HG03571 (cell line): Measurements from ENCODE around the gene PABPC1L2A.
"Not testable (repeated sequence)": the region's sequence is repeated elsewhere in the genome, so short reads cannot be mapped to it uniquely, and the experiment has no call there.

Experiments used
- ATAC-seq: cut with Tn5 transposase; IDR thresholded peaks from one replicate; pipeline ENCODE4 v1.9.1; 2021; ENCODE audit not compliant: unreplicated experiment

PABPC1L2A gene

DNA sequence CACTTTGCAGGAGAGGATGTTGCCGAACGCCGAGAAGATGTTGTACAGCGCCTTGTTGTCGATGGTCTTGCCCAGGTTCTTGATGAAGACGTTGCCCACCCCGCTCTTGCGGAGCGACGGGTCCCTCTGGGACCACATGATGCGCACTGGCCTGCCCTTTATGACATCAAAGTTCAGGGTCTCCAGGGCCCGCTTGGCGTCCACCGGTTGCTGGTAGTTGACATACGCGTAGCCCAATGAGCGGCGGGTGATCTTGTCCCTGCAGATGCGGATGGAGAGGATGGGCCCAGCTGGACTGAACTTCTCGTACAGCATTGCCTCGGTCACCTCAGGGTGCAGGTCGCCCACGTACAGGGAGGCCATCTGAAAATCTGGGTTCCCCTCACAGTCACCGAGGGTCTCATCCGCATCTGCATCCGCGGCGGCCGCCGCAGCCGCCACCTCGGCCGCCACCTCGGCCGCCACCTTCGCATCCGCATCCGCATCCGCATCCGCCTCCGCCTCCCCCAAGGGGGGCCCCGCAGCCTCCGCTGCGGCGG, at the start of gene PABPC1L2A:
PABPC1L2A (minus strand) TSS at position 489 of the 539 bp plus-strand sequence; CDS start at position 363, 126 bp downstream.
- not testable (repeated sequence) for ATAC-seq

DNA sequence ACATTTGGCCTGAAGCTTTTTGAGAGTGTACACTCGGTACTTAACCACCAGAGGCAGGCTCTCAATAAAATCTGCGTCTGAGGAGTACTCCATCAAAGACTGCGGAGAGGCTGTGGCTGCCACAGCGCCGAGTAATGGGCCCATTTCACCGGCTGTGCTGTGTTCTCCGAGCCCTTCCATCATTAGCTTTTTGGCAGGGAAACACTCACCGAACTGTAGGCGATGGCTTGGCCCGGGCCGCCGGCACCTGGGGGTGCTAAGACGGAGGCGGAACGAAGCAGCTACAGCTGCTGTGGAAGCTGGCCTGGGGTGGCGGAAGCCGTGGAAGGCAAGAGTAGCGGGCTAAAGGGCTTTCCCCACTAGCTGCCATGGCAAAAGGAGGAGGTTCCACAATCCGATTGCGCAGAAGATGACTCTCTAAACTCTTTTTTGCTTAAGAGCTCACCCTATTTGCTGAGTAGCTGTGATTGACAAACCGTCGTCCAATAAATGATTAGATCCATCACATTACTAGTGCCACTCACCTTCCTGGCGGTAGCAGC, 48.5 kb upstream of the PABPC1L2A start:
- no peak for ATAC-seq

DNA sequence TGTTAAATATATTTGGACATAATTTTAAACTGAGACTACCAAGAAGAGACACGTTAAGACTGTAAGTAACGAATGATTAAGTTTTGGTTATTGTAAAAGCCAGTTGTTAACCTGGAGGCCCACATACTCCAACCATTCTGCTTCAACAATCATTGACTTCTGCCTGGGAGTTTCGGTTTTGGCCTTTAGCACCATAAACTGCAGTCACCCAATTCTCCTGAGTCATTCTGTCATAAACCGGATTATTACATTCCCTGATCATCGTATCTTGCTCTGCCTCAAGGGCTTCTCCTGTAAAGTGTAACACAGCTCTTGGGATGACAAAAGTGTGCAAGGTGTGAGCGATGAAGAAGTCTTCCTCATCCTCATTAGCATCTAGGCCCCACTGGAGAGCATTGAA, 46.9 kb upstream of the PABPC1L2A start:
- ATAC-seq: no peak

DNA sequence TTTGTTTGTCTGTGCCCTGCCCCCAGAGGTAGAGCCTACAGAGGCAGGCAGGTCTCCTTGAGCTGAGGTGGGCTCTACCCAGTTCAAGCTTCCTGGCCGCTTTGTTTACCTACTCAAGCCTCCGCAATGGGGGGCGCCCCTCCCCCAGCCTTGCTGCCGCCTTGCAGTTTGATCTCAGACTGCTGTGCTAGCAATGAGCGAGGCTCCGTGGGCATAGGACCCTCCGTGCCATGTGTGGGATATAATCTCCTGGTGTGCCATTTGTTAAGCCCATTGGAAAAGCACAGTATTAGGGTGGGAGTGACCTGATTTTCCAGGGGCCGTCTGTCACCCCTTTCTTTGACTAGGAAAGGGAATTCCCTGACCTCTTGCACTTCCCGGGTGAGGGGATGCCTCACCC, 20.2 kb upstream of the PABPC1L2A start:
- not testable (repeated sequence) for ATAC-seq

DNA sequence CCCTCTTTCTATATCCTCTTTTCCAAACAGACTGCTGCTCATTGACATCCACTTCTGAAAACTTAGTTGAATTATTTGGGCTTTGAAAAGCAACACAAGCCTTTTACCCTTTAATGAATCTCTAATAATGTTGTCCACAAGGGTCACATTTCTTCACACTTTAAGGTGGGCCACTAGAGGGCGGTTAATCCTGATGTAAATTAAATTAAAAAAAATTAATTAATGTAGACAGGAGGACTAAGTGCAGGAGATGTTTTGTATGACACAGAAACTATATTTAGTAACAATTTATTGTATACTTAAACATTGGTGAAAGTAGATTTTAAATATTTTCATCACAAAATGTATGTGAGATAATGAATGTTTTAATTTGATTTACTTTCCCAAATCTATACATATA, 7.5 kb upstream of the PABPC1L2A start:
- not testable (repeated sequence) for ATAC-seq

DNA sequence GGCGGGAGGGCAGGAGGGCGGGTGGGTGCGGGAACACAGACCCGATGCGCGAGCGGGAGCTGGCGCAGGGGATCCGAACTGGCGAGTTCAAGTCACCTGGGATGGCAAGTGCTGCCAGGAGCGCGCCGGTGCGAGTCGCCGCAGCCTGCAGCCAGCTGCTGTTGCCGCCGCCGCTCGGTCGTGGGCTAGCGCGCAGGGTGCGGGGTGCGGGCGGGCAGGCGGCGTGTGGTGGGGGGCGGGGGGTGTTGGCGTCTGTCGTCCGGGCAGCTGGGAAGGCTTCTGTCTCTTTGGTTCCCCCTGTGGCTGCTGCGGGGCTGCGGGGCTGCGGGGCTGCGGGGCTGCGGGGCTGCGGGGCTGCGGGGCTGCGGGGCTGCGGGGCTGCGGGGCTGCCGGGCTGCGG, 572 bp upstream of the PABPC1L2A start:
- ATAC-seq: not testable (repeated sequence)

DNA sequence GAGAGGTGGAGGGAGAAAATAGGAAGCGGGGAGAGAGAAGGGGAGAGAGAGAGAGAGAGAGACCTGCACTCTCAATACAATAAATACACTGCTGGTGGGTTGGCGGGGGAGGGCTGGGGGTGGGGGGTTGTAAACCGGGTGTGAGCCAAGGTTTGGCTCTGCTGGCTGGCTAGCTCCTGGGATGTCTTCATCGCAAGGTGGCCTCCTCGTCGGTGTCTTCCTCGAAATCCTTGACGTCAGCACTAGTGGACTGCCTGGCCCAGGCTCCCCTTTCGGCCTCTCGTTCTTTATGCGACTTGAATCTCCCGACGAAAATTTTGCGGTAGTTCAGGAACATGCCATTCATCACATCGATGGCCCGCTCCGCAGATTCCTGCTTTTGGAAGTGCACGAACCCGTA, 715 bp downstream of the PABPC1L2A start:
- not testable (repeated sequence) for ATAC-seq

DNA sequence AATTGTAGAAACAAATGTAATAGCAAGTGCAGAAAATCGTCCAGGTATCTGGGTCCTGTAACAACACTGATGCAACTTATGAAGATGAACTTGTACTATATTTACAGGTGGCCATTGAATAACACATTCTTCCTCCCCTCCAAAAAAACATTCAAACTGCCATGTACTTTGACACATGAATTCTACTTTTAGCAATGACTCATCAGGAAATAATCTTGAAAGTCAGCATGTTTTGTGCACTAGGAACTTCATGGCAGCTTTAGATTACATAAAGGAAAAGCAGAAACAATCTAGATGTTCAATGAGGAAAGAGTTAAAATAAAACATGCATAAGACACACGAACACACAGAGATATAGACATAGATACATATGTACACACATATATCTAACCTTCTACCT, 2.5 kb downstream of the PABPC1L2A start:
- ATAC-seq: no peak

DNA sequence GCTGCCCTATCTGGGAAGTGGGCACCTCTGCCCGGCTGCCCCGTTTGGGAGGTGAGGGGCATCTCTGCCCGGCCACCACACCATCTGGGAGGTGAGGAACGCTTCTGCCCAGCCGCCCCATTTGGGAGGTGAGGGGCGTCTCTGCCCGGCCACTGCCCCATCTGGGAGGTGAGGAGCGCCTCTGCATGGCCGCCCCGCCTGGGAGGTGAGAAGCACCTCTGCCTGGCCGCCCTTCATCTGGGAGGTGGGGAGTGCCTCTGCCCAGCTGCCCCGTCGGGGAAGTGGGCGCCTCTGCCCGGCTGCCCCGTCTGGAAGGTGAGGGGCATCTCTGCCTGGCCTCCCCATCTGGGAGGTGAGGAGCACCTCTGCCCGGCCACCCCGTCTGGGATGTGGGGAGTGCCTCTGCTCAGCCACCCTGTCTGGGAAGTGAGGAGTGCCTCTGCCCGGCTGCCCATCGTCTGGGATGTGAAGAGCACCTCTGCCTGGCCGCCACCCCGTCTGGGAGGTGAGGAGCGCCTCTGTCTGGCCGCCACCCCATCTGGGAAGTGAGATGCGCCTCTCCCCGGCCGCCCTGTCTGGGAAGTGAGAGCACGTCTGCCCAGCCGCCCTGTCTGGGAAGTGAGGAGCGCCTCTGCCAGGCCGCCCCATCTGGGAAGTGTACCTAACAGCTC, 9.8 kb downstream of the PABPC1L2A start:
- no peak for ATAC-seq

DNA sequence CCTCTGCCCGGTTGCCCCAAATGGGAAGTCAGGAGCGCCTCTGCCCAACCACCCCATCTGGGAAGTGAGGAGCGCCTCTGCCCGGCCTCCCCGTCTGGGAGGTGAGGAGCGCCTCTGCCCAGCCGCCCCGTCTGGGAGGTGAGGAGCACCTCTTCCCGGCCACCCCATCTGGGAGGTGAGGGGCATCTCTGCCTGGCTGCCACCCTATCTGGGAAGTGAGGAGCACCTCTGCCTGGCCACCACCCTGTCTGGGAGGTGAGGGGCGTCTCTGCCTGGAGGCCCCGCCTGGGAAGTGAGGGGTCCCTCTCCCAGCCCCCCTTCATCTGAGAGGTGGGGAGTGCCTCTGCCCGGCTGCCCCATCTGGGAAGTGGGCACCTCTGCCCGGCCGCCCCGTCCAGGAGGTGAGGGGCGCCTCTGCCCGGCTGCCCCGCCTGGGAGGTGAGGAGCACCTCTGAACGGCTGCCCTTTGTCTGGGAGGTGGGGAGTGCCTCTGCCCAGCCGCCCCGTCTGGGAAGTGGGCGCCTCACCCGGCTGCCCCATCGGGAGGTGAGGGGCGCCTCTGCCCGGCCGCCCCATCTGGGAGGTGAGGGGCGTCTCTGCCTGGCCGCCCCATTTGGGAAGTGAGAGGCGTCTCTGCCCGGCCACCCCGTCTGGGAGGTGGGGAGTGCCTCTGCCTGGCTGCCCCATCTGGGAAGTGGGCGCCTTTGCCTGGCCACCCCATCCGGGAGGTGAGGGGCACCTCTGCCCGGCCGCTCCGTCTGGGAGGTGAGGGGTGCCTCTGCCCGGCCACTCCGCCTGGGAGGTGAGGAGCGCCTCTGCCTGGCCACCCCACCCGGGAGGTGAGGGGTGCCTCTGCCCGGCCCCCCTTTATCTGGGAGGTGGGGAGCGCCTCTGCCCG, 10.6 kb downstream of the PABPC1L2A start:
- ATAC-seq: no peak

DNA sequence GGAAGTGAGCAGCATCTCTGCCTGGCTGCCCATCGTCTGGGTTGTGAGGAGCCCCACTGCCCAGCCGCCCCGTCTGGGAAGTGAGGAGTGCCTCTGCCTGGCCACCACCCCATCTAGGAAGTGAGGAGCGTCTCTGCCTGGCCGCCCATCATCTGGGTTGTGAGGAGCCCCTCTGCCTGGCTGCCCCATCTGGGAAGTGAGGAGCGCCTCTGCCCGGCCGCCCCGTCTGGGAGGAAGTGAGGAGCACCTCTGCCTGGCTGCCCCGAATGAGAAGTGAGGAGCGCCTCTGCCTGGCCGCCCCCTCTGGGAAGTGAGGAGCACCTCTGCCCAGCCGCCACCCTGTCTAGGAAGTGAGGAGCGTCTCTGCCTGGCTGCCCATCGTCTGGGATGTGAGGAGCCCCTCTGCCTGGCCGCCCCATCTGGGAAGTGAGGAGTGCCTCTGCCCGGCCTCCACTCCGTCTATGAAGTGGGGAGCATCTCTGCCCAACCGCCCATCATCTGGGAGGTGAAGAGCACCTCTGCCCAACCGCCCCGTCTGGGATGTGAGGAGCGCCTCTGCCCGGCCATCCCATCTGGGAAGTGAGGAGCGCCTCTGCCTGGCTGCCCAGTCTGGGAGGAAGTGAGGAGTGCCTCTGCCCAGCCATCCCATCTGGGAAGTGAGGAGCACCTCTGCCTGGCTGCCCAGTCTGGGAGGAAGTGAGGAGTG, 11.4 kb downstream of the PABPC1L2A start:
- not testable (repeated sequence) for ATAC-seq

DNA sequence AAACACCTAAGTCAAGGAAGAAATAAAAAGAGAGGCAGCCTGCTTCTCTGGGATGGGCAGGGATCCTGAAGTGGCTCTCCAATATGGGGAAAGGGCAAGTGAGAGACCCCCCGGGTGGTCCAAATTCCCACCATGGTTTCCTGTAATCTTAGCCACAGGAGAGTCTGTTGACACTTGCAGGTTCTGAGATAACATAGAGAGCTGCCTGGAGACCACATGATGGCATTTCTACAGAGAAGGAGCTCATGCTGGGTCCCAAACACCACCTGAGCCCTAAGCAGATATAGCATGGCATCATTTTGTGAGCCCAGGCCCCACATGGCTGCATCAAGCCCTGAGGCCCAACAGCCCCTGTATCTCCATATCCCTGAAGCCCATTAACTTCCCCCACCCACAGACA, 50.4 kb downstream of the PABPC1L2A start:
- ATAC-seq: no peak
